GM19023 (cell line): ENCODE data around the gene SLC39A8.
"Not testable (repeated sequence)": the region's sequence is repeated elsewhere in the genome, so short reads cannot be mapped to it uniquely, and the experiment has no call there.

Experiments
- ATAC-seq: cut with Tn5 transposase; IDR thresholded peaks from one replicate; pipeline ENCODE4 v1.9.1; 2021; ENCODE audit warnings: mild to moderate bottlenecking, moderate library complexity; ENCODE audit not compliant: unreplicated experiment

SLC39A8 gene

GRCh38 chr4:102244878-102245535 is 100.3 kb downstream of the SLC39A8 start:
- no peak for ATAC-seq

DNA sequence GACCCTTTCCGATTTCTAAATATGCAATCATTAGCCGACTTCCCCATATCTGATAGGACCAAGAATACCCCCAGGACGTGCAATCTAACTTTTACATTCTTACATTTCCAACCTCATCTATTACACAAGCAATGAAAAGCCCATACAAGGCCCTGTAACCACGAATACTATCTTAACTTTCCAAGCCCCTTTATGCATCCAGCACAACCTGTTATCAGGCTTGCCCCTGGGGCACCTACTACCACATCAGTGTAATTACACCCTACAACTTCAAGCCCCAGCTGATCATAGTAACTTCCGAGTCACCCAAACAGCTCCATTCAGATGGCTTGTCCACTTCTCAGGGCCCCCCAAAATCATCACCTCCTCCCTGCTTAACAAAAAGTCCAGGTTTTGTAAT is 102.0 kb downstream of the SLC39A8 start:
- ATAC-seq: not testable (repeated sequence)

DNA sequence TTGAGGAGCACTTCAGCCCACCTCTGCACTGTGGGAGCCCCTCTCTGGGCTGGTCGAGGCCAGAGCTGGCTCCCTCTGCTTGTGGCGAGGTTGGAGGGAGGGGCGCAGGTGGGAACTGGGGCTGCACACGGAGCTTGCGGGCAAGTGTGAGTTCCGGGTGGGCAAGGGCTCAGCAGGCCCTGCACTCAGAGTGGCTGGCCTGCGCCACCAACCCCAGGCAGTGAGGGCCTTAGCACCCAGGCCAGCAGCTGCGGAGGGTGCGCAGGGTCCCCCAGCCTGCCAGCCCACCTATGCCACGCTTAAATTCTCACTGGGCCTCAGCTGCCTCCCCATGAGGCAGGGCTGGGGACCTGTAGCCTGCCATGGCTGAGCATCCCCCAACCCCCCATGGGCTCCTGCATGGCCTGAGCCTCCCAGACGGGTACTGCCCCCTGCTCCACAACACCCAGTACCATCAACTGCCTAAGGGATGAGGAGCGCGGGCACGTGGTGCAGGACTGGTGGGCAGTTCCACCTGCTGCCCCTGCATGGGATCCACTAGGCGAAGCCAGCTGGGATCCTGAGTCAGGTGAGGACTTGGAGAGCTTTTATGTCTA is 110.9 kb downstream of the SLC39A8 start:
- no peak for ATAC-seq

DNA sequence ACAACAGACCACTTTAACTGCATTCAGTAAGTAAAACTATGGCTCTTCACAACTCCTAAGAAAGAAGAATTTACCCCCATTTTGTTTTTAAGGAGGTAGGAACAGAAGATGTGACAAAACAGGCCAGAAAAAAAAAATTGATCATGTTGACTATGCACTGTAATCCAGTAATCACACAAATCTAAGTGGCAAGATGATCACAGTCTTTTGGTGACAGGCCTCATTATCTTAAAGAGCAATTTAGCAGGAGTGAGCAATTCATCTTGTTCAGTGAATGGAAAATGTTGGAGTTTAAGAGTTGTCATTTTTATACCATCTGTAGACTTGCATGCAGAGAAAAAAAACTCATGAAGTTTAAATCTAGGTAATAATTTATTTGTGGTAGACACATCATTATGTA is 115.1 kb downstream of the SLC39A8 start:
- ATAC-seq: no peak

GRCh38 chr4:102227388-102227787 is 117.9 kb downstream of the SLC39A8 start:
- no peak for ATAC-seq

GRCh38 chr4:102223461-102223860 is 121.8 kb downstream of the SLC39A8 start:
- ATAC-seq: no peak

DNA sequence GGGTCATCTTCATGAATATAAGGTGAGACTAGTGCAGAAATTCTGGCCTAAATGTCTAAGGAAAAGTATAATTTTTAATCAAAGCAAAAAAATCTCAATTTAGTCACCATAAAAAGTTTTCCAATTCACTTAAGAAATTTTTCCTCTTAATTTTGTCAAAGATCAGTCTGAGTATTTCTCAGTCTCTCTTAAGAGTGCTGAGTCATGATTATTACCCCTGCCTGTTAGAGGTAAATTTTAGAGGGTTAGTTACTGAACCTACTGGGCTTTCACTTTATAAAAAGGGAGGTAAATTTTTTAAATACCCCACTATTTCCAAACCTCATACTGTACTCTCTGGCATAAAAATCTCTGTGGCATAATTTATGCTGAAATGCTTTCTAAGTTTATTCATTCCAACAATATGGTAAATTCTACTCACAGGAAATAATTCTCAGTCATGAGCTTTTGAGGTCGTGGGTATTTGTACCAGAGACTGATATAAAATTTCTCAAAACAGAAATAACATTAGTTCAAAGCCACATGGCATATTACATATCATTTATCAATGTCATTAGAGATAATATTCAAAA is 122.4 kb downstream of the SLC39A8 start:
- ATAC-seq: no peak

DNA sequence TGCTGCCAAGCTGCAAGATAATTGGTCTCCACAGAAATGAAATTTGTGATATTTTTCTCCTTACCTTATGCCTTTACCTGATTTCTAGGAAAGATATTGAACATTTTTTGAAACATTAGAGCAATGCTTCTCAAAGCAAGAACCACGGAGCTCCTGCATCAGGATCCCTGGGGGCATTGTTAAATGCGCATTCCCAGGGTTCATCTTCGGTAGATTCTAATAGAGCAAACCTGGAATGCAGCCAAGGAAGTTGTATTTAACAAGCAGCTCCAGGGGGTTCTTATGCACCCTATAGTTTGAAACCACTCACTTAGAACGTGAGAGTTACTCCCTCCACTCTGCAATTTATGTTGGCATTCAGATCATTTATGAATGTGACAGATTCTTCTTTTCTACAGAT is 126.2 kb downstream of the SLC39A8 start:
- no peak for ATAC-seq

DNA sequence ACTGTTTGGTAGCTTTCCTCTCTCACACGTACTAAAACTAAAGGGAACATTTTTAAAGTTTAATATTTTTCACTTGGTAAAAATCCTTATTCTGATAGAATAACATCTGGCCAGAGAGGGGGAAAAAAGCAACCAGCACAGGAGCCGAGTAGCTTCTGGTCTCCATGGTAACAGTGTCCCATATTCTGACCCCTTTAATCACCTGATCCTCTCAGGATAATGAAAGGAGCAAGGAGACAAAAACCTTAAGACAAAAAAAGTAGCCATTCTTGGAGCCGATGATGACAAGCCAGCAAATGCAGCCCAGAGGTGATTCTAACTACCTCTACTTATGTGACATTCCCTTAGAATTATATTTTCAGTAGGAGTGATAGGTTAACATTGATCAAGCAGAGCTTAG is 126.6 kb downstream of the SLC39A8 start:
- ATAC-seq: no peak

DNA sequence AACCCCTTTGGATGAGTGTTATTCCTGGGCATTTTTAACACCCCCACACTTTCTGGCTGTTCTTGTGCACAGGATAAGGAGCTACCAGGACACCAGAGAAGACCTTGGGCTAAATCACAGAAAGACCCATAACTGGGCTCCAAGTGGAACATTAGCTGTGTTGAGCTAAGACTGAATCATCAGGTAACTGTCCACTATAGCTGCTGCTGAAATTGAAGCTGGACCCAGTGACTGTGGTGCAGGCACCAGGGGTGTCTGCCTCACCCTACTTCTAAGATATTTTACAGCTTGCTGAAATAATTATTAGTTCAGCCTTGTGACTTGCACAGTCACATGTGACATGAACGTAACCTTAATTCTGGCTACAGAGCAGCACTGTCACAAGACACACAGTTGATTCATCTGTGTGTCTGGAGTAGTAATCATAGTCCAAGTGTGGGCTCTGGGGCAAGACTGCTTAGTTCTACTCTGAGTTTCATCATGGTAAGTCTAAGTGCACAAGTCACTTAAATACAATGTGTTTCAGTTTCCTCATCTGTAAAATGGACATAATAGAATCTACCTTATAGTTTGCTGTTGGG is 127.4 kb downstream of the SLC39A8 start:
- no peak for ATAC-seq

GRCh38 chr4:102217345-102217744 is 127.9 kb downstream of the SLC39A8 start:
- ATAC-seq: no peak

DNA sequence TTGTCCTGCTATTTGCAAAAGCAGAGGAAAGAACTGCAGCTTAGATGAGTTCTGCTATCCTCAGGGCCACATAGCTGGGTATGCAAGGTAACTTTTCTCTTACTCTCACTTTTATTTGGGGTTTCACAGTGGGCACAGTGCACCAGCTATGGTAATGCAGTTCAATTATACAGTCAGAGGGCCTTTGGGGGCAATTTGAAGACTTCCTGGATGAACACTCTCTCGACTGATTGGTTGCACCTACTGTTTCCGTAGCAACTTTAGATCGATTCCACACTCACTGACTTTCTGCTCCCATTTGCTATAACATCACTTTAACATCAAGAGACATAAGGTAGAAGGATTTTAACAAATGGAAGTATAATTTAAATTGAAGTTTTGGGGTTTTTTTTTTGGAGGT is 128.6 kb downstream of the SLC39A8 start:
- no peak for ATAC-seq

DNA sequence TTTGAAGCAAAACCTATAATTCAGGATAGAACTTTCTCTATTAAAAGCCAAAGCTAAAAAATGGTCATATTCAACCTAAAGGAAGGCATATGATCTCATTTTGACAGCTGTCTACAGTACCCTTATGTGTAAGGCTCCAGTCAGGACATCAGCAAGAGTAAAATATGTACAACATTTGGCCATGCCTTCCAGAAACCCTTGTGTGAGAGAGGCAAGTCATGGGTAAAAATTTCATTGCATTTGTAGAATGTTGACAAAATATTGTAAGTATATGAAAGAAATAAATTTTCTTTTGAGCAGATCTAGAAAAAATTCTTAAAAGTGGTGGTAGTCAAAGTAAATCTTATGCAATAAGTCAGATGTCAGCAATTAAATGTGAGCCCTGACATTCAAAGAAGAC is 132.3 kb downstream of the SLC39A8 start:
- ATAC-seq: no peak
